Adrenal gland (tissue), 5 donors: ENCODE results near the gene SAV1.

ENCODE experiments used
- CTCF ChIP-seq, 6 experiments: fragments of 450-650 bp in 4 of 6; fragments of 200-600 bp in 2 of 6; sonication (generic) in 1 of 6; IDR thresholded peaks; 1 replicate in 5 of 6; 2 replicates in 1 of 6; pipeline versions ENCODE4 v1.5.1 to v1.8.0; 2016 to 2021; ENCODE audit warnings: antibody characterized with exemption in 6 of 6, mild to moderate bottlenecking in 2 of 6, moderate library complexity in 1 of 6
- POLR2A ChIP-seq, 2 donors: fragments of 450-650 bp; IDR thresholded peaks; one replicate each; pipeline ENCODE4 v1.6.1; 2017; ENCODE audit warnings: antibody characterized with exemption in 2 of 2, mild to moderate bottlenecking in 2 of 2, moderate library complexity in 1 of 2
- donor health status: DM: no; HTN: no; CAD: no.

DNA sequence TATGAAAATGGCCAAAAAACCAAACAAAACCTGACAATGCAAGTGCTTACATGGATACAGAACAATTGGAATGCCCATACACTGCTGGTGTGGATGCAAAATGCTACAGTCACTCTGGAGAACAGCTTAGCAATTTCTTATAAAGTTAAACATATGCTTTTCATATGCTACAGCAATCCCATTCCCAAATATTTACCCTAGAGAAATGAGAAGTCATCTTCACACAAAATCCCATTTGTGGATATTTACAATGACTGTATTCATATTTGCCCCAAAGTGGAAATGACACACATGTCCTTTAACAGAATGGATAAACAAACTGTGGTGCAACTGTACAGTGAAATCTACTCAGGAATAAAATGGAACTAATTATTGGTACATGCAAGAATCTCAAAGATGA, 20.4 kb downstream of the SAV1 start:
- no peak for TF ChIP-seq CTCF (IDR thresholded peaks at IDR 0.05)
- TF ChIP-seq POLR2A (IDR thresholded peaks at IDR 0.05) = no peak
